GM12872 (cell line): ENCODE results near the gene ASXL1.

Source experiments
- CTCF ChIP-seq: IDR thresholded peaks from 3 replicates; pipeline ENCODE4 v1.5.1; 2011; ENCODE audit warnings: low read depth, mild to moderate bottlenecking, low read length, moderate library complexity; ENCODE audit not compliant: insufficient read depth

Gene ASXL1

GRCh38 chr20:32470025-32470861 is 112.1 kb downstream of the ASXL1 start:
- peak; percentile 55 for TF ChIP-seq CTCF

DNA sequence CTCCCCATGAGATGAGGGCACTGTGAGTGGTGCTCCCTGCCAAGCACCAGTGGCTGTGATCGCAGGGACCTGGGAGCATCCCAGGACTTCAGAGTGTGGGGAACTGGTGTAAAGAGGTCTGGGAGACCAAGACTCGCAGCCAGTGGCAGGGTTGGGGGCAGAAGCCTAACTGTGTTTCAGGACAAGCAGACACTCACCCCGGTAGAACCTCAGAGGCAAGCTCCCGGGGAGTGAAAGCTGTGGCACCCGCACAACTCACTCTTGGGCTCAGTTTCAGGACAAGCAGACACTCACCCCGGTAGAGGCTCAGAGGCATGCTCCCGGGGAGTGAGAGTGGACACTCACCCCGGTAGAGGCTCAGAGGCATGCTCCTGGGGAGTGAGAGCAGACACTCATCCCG is 112.8 kb downstream of the ASXL1 start:
- no peak for TF ChIP-seq CTCF

DNA sequence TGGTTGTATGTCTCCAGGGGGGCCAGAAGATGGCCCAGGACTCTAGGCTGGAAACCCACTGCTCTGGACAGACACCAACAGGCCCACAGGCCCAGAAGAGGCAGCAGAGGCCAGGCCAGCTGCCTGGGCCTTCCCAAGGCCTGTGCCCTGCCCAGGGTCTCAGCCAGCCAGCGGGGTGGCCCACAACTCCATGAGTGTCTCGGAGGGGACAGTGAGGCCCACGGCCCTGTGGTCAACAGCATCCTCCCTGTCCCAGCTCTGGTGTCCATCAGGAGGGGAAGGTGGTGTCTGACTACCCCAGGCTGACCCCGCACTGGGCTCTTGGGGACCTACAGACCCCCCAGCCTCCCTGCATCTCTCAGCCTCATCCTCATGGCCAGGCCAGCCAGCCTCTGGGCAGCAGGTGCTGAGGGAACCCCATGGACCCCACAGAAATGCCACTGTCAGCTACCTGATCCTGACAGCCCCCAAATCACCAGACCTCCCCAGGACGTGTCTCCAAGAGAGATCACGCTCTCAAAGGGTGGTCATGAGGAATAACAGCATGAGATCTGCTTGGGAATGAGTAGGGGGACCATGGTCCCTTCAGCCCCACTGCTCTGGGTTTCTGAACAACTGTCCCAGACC is 114.6 kb downstream of the ASXL1 start:
- no peak for TF ChIP-seq CTCF

DNA sequence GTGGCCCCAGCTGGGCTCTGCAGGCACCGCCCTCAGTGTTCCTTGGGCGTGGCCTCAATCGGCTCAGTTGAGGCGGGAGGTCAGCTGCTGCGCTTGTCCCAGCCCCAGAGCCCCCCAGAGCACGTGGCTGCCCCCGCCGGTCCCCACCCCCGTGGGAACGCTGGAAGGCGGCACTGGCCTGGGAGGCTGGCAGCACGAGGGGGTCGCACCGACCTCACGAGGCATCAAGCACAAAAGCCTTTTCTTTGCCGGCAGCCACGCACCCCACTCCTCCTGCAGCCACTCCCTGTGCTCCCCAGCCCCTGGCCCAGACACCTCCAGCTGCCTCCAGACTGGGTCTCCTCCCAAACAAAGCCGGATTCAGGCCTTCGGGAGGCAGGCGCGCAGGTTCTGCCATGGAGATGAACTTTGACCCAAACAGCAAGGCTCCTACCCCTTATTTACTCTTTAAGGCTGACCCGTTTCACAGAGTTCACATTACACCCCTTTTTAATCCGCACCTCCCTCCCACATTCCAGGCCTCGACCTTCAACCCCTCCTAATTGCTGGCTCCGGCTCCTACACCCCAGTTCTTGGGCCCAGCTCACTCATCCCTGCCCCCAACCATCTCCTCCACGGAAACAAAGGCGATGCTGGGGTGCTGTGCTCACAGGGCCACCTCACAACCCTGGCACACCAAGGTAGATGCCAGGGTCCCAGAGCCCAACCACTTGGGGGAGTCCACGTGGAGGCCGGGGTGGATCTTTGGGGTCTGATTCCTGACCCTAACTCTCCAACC is 115.3 kb downstream of the ASXL1 start:
- TF ChIP-seq CTCF: no peak

DNA sequence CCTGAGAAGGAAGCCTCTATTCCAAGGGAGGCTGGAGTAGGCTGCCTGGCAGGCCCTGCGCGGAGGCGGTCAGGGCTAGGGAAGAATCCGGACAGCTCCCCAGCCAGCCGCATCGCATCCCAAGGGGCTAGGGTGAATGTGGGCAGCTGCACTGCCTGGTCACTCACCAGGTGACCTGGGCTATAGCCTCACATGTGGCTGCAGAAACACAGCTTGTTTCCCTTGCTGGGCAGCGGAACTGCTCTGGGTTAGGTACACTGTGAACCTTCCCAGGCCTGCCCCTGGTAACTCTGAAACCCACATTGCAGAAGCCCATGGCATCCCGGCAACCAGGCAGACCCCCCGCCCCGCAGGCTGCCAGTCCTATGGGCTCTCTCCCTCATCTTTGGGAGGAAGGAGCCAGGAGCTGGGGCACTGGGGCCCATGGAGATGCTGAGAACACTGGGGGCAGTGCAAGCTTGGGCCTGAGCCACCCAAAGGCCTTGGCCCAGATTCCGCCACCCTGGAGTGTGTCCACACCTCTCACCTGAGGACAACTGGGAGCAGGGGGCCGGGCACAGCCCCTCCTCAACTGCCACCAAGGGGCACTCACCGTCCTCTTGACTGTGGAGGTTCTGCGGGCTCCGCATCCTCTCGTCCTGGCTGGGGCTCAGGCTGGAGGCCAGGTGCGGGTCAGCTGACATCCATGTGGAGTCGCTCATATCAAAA is 116.0 kb downstream of the ASXL1 start:
- TF ChIP-seq CTCF: no peak

- no peak for TF ChIP-seq CTCF
Observed at GRCh38 chr20:32474717-32474966, 116.5 kb downstream of the ASXL1 start.

- no peak for TF ChIP-seq CTCF
Observed at GRCh38 chr20:32474967-32475811, 117.1 kb downstream of the ASXL1 start.
